HEK293 (cell line): ENCODE measurements around the gene METAP1.

Source experiments
- CTCF ChIA-PET: fragments of 350-600 bp; formaldehyde crosslinking; extraction: SDS; loops from one replicate; lab custom pipeline; 2021; ENCODE audit warnings: antibody characterized with exemption; lab: Yijun Ruan, JAX
- POLR2A ChIA-PET: fragments of 300-600 bp; formaldehyde crosslinking; extraction: SDS; loops from one replicate; lab custom pipeline; 2020; ENCODE audit warnings: antibody characterized with exemption, inconsistent platforms; lab: Yijun Ruan, JAX
- H3K27ac ChIP-seq: fragments of 200-500 bp; sonication (Bioruptor generic); 2 replicates; pipeline ENCODE4 v1.5.1; 2014; ENCODE audit warnings: low read depth, low read length, control low read depth, inconsistent platforms; ENCODE audit errors: extremely low read depth
- H3K36me3 ChIP-seq, 2 experiments: fragments of 200-500 bp in 1 of 2; sonication (Bioruptor generic) in 1 of 2; 1 replicate in 1 of 2; 2 replicates in 1 of 2; pipeline ENCODE4 v1.5.1; 2014 to 2017; ENCODE audit warnings: inconsistent platforms in 2 of 2, low read length in 2 of 2; ENCODE audit not compliant: control insufficient read depth in 2 of 2, insufficient read depth in 1 of 2
- H3K4me1 ChIP-seq: fragments of 200-500 bp; sonication (Bioruptor generic); 2 replicates; pipeline ENCODE4 v1.5.1; 2014; ENCODE audit warnings: mild to moderate bottlenecking, low read length, inconsistent platforms; ENCODE audit not compliant: control insufficient read depth, insufficient read depth
- H3K4me3 ChIP-seq: 2 replicates; pipeline ENCODE4 v1.5.1; 2011; ENCODE audit warnings: low read depth, mild to moderate bottlenecking, control low read depth, low read length, moderate library complexity
- H3K9me3 ChIP-seq: fragments of 200-500 bp; sonication (Bioruptor generic); 2 replicates; pipeline ENCODE4 v1.5.1; 2014; ENCODE audit warnings: low read depth, low read length, inconsistent platforms; ENCODE audit not compliant: control insufficient read depth, insufficient read depth
- BCL11B ChIP-seq: fragments of 450-650 bp; formaldehyde crosslinking; IDR thresholded peaks from 2 replicates; pipeline ENCODE4 v1.5.1; 2016; ENCODE audit warnings: low read depth, missing biosample characterization, missing genetic modification characterization
- OVOL3 ChIP-seq: fragments of 450-650 bp; formaldehyde crosslinking; IDR thresholded peaks from 2 replicates; pipeline ENCODE4 v1.5.1; 2016; ENCODE audit warnings: missing biosample characterization, missing genetic modification characterization
- SCRT2 ChIP-seq: fragments of 450-650 bp; formaldehyde crosslinking; IDR thresholded peaks from 2 replicates; pipeline ENCODE4 v1.5.1; 2016; ENCODE audit warnings: missing biosample characterization, missing genetic modification characterization
- SP2 ChIP-seq: fragments of 450-650 bp; formaldehyde crosslinking; IDR thresholded peaks from 2 replicates; pipeline ENCODE4 v1.5.1; 2016; ENCODE audit warnings: missing biosample characterization, missing genetic modification characterization
- ZBTB21 ChIP-seq: fragments of 450-650 bp; formaldehyde crosslinking; IDR thresholded peaks from 2 replicates; pipeline ENCODE4 v1.5.1; 2017; ENCODE audit warnings: missing biosample characterization, missing genetic modification characterization
- ZNF114 ChIP-seq: fragments of 450-650 bp; formaldehyde crosslinking; IDR thresholded peaks from 2 replicates; pipeline ENCODE4 v1.5.0; 2017; ENCODE audit warnings: missing biosample characterization, missing genetic modification characterization
- ZNF169 ChIP-seq: fragments of 450-650 bp; formaldehyde crosslinking; IDR thresholded peaks from 2 replicates; pipeline ENCODE4 v1.5.1; 2016; ENCODE audit warnings: missing biosample characterization, missing genetic modification characterization
- ZNF23 ChIP-seq: fragments of 450-650 bp; formaldehyde crosslinking; IDR thresholded peaks from 2 replicates; pipeline ENCODE4 v1.5.1; 2016; ENCODE audit warnings: missing biosample characterization, missing genetic modification characterization, borderline replicate concordance
- ZNF24 ChIP-seq: fragments of 450-650 bp; formaldehyde crosslinking; IDR thresholded peaks from 2 replicates; pipeline ENCODE4 v1.5.1; 2016; ENCODE audit warnings: missing biosample characterization, missing genetic modification characterization
- ZNF266 ChIP-seq: fragments of 450-650 bp; formaldehyde crosslinking; IDR thresholded peaks from 2 replicates; pipeline ENCODE4 v1.5.1; 2016; ENCODE audit warnings: missing biosample characterization, missing genetic modification characterization, low read depth
- ZNF501 ChIP-seq: fragments of 450-650 bp; formaldehyde crosslinking; IDR thresholded peaks from 2 replicates; pipeline ENCODE4 v1.5.1; 2016; ENCODE audit warnings: missing biosample characterization, missing genetic modification characterization
- ZNF530 ChIP-seq: fragments of 450-650 bp; formaldehyde crosslinking; IDR thresholded peaks from 2 replicates; pipeline ENCODE4 v1.5.1; 2016; ENCODE audit warnings: low read depth, missing biosample characterization, missing genetic modification characterization
- ZNF555 ChIP-seq: fragments of 450-650 bp; formaldehyde crosslinking; conservative IDR thresholded peaks from 2 replicates; pipeline ENCODE4 v1.5.1; 2017; ENCODE audit warnings: missing biosample characterization, mild to moderate bottlenecking, missing genetic modification characterization, inconsistent platforms
- ZNF701 ChIP-seq: fragments of 450-650 bp; formaldehyde crosslinking; IDR thresholded peaks from 2 replicates; pipeline ENCODE4 v1.5.1; 2016; ENCODE audit warnings: missing biosample characterization, missing genetic modification characterization
- ZNF830 ChIP-seq: fragments of 450-650 bp; IDR thresholded peaks from 2 replicates; pipeline ENCODE4 v1.5.0; 2018; ENCODE audit warnings: missing biosample characterization, missing genetic modification characterization, low read depth, mild to moderate bottlenecking, moderate library complexity
- TF ChIP-seq, protein P1 (sequence below): fragments of 450-650 bp; formaldehyde crosslinking; IDR thresholded peaks from 2 replicates; pipeline ENCODE4 v1.5.1; 2016; ENCODE audit warnings: missing biosample characterization, missing genetic modification characterization
- TF ChIP-seq, protein P2 (sequence below): fragments of 450-650 bp; formaldehyde crosslinking; IDR thresholded peaks from 2 replicates; pipeline ENCODE4 v1.5.1; 2016; ENCODE audit warnings: missing biosample characterization, missing genetic modification characterization

Gene METAP1

DNA sequence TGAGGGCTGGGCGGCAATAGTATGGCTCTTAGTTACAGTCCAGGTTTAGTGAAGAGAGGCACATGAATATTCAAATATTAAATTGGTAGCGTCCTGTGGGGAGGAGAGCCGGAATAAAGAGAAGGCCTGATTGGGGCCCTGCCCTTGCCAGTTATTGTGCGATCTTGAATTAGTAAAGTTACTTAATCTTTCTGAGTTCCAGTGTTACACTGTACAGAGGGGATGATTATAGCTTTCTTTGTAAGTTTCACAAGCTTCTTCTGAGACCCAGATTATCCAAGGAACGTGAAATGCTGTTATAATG is 1.2 kb downstream of the METAP1 start (continued):
- TF ChIP-seq, protein P1, sequence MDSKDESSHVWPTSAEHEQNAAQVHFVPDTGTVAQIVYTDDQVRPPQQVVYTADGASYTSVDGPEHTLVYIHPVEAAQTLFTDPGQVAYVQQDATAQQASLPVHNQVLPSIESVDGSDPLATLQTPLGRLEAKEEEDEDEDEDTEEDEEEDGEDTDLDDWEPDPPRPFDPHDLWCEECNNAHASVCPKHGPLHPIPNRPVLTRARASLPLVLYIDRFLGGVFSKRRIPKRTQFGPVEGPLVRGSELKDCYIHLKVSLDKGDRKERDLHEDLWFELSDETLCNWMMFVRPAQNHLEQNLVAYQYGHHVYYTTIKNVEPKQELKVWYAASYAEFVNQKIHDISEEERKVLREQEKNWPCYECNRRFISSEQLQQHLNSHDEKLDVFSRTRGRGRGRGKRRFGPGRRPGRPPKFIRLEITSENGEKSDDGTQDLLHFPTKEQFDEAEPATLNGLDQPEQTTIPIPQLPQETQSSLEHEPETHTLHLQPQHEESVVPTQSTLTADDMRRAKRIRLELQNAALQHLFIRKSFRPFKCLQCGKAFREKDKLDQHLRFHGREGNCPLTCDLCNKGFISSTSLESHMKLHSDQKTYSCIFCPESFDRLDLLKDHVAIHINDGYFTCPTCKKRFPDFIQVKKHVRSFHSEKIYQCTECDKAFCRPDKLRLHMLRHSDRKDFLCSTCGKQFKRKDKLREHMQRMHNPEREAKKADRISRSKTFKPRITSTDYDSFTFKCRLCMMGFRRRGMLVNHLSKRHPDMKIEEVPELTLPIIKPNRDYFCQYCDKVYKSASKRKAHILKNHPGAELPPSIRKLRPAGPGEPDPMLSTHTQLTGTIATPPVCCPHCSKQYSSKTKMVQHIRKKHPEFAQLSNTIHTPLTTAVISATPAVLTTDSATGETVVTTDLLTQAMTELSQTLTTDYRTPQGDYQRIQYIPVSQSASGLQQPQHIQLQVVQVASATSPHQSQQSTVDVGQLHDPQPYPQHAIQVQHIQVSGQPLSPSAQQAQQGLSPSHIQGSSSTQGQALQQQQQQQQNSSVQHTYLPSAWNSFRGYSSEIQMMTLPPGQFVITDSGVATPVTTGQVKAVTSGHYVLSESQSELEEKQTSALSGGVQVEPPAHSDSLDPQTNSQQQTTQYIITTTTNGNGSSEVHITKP (tag by site-specific recombination): 0 out of 2 replicates have a peak, but pooled peaks have one; percentile 20
- TF ChIP-seq ZNF830 (tag by site-specific recombination): no peak
- TF ChIP-seq, all 188 proteins: peak for 3

DNA sequence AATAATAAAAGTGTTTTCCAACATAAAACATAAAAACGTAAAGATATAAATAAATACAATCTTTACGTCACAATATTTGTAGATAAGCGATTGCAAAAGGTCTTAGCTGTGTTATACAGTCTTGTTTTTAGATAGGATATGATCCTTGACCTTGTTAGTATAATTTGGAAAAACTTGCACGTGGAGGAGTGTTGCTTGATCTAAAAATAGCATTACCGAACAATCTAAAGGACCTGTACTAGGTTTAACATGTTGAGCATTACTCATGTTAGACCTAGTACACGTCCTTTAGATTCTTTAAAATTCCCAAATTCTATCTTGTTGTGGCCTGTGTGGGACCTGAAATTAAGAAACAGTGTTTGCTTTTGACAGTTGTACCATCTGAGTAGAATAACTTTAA is 1.6 kb downstream of the METAP1 start:
- CTCF ChIA-PET: interaction anchor here (5.0 kb wide), 1 partner anchor 59 kb away, joined by 44 read pairs; no protein-coding TSS in a partner anchor
- no peaks in the 10 kb centered on the region for H3K36me3 ChIP-seq
- H3K4me3 ChIP-seq: no peak overlapping the region
- H3K27ac ChIP-seq: no peak overlapping the region
- POLR2A ChIA-PET: no interaction called here
- TF ChIP-seq SCRT2: no peak
- no peak for TF ChIP-seq OVOL3 (tag by site-specific recombination)
- TF ChIP-seq ZNF24: no peak
- TF ChIP-seq ZNF114 (tag by site-specific recombination): no peak
- TF ChIP-seq, protein P2, sequence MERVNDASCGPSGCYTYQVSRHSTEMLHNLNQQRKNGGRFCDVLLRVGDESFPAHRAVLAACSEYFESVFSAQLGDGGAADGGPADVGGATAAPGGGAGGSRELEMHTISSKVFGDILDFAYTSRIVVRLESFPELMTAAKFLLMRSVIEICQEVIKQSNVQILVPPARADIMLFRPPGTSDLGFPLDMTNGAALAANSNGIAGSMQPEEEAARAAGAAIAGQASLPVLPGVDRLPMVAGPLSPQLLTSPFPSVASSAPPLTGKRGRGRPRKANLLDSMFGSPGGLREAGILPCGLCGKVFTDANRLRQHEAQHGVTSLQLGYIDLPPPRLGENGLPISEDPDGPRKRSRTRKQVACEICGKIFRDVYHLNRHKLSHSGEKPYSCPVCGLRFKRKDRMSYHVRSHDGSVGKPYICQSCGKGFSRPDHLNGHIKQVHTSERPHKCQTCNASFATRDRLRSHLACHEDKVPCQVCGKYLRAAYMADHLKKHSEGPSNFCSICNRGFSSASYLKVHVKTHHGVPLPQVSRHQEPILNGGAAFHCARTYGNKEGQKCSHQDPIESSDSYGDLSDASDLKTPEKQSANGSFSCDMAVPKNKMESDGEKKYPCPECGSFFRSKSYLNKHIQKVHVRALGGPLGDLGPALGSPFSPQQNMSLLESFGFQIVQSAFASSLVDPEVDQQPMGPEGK (tag by site-specific recombination): no peak
- TF ChIP-seq ZNF266 (tag by site-specific recombination): no peak
- TF ChIP-seq BCL11B: no peak
- TF ChIP-seq ZNF23 (tag by site-specific recombination): no peak
- TF ChIP-seq ZNF501 (tag by site-specific recombination): no peak
- H3K4me1 ChIP-seq: no peaks in the 10 kb centered on the region
- H3K9me3 ChIP-seq: no peaks in the 10 kb centered on the region

DNA sequence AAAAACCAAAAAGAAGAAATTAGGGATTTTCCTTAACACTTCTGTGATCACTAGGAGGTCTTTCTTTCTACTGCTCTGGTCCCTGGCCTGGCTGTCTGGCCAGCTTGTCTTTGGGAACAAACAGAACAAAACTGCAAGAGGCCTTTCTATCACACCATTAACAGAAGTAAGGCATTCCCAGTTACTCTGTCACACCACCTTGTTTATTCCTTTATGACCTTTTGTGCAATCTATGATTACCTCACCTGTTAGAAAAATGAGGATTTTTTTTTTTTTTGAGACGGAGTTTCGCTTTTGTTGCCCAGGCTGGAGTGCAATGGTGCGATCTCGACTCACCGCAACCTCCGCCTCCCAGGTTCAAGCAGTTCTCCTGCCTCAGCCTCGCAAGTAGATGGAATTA is 3.0 kb downstream of the METAP1 start:
- H3K27ac ChIP-seq: no peak overlapping the region
- no peak overlapping the region for H3K4me3 ChIP-seq
- H3K4me1 ChIP-seq: no peaks in the 10 kb centered on the region
- H3K36me3 ChIP-seq: no peaks in the 10 kb centered on the region
- POLR2A ChIA-PET: no interaction called here
- H3K9me3 ChIP-seq: no peaks in the 10 kb centered on the region
- TF ChIP-seq ZBTB21 (no peak), ZNF530 (tag by site-specific recombination) (no peak), SP2 (tag by site-specific recombination) (no peak), ZNF169 (tag by site-specific recombination) (no peak), ZNF701 (tag by site-specific recombination) (no peak), ZNF555 (tag by site-specific recombination) (no peak)
- CTCF ChIA-PET: interaction anchor here (0.7 to 5.0 kb wide), 2 partner anchors 58 to 464 kb away, joined by 3 to 44 read pairs; no protein-coding TSS in a partner anchor
